ENCODE measurements around the gene NPIPB12. TPM values are rescaled to one million over a fixed set of nuclear protein-coding genes. Genes with fewer than 3 reads are reported as not detected.
"Not testable (repeated sequence)": the region's sequence is repeated elsewhere in the genome, so short reads cannot be mapped to it uniquely, and the experiment has no call there.

The NPIPB12 gene
- total and polyA plus RNA-seq, 2 experiments from 2014 or later = 11.5 to 39.0 TPM

- not testable (repeated sequence) for H3K4me3 ChIP-seq; H3K36me3 ChIP-seq (replicated peaks; ENCODE audit: insufficient read depth, low read depth); H3K27ac ChIP-seq; DNase-seq (ENCODE audit: low spot score); H2AFZ ChIP-seq; H3K9me2 ChIP-seq (replicated peaks; ENCODE audit: insufficient read depth); H3K4me1 ChIP-seq (ENCODE audit: insufficient read depth); H3K9me3 ChIP-seq (ENCODE audit: low read depth); H3K4me2 ChIP-seq; H4K20me1 ChIP-seq (ENCODE audit: insufficient read depth, poor library complexity, severe bottlenecking); H3K79me2 ChIP-seq; H3K27me3 ChIP-seq
- WGBS (ENCODE audit: low lambda C conversion rate, missing lambda C conversion rate) = no CpG with 5 or more reads among the region's 13 CpGs
Measured at GRCh38 chr16:29459706-29460646, 46.2 kb downstream of the NPIPB12 start, which contains the start of gene SULT1A4. SULT1A4 (plus strand) TSS chr16:29459913; CDS start chr16:29461386, 1,473 bp downstream.

GRCh38 chr16:29457660-29458059 is 48.5 kb downstream of the NPIPB12 start:
- not testable (repeated sequence) for H3K27ac ChIP-seq; H3K9me3 ChIP-seq (ENCODE audit: low read depth); H3K36me3 ChIP-seq (replicated peaks; ENCODE audit: insufficient read depth, low read depth); H3K79me2 ChIP-seq; DNase-seq (ENCODE audit: low spot score); H3K9me2 ChIP-seq (replicated peaks; ENCODE audit: insufficient read depth); H3K4me3 ChIP-seq; H2AFZ ChIP-seq; H3K27me3 ChIP-seq; H3K4me2 ChIP-seq; H4K20me1 ChIP-seq (ENCODE audit: insufficient read depth, poor library complexity, severe bottlenecking); H3K4me1 ChIP-seq (ENCODE audit: insufficient read depth)
- 95% methylated on average over 1 of the region's 2 CpGs for WGBS (ENCODE audit: low lambda C conversion rate, missing lambda C conversion rate)

- H4K20me1 ChIP-seq (ENCODE audit: insufficient read depth, poor library complexity, severe bottlenecking); H2AFZ ChIP-seq; H3K9me2 ChIP-seq (replicated peaks; ENCODE audit: insufficient read depth); H3K4me2 ChIP-seq; H3K27ac ChIP-seq; H3K79me2 ChIP-seq; H3K4me1 ChIP-seq (ENCODE audit: insufficient read depth); H3K9me3 ChIP-seq (ENCODE audit: low read depth); DNase-seq (ENCODE audit: low spot score); H3K4me3 ChIP-seq; H3K36me3 ChIP-seq (replicated peaks; ENCODE audit: insufficient read depth, low read depth); H3K27me3 ChIP-seq: not testable (repeated sequence)
- WGBS (ENCODE audit: low lambda C conversion rate, missing lambda C conversion rate) = no CpG with 5 or more reads among the region's 29 CpGs
Measured at GRCh38 chr16:29454828-29455227, 51.4 kb downstream of the NPIPB12 start.

- H2AFZ ChIP-seq; DNase-seq (ENCODE audit: low spot score); H3K4me1 ChIP-seq (ENCODE audit: insufficient read depth); H3K27ac ChIP-seq; H3K4me2 ChIP-seq; H3K9me2 ChIP-seq (replicated peaks; ENCODE audit: insufficient read depth); H3K9me3 ChIP-seq (ENCODE audit: low read depth); H3K79me2 ChIP-seq; H3K4me3 ChIP-seq; H3K36me3 ChIP-seq (replicated peaks; ENCODE audit: insufficient read depth, low read depth); H3K27me3 ChIP-seq; H4K20me1 ChIP-seq (ENCODE audit: insufficient read depth, poor library complexity, severe bottlenecking): not testable (repeated sequence)
- WGBS (ENCODE audit: low lambda C conversion rate, missing lambda C conversion rate) = no CpG with 5 or more reads among the region's 33 CpGs
Measured at GRCh38 chr16:29454269-29454668, 51.9 kb downstream of the NPIPB12 start, which contains the start of the genes BOLA2 and SLX1B. BOLA2 (minus strand) TSS chr16:29454351; CDS start chr16:29454253, 98 bp downstream. SLX1B (plus strand) TSS chr16:29454533.

GRCh38 chr16:29453754-29454153 is 52.5 kb downstream of the NPIPB12 start:
- H3K4me3 ChIP-seq; H3K79me2 ChIP-seq; H3K4me2 ChIP-seq; DNase-seq (ENCODE audit: low spot score); H3K36me3 ChIP-seq (replicated peaks; ENCODE audit: insufficient read depth, low read depth); H3K4me1 ChIP-seq (ENCODE audit: insufficient read depth); H3K9me3 ChIP-seq (ENCODE audit: low read depth); H2AFZ ChIP-seq; H3K9me2 ChIP-seq (replicated peaks; ENCODE audit: insufficient read depth); H4K20me1 ChIP-seq (ENCODE audit: insufficient read depth, poor library complexity, severe bottlenecking); H3K27me3 ChIP-seq; H3K27ac ChIP-seq: not testable (repeated sequence)
- WGBS (ENCODE audit: low lambda C conversion rate, missing lambda C conversion rate) = no CpG with 5 or more reads among the region's 21 CpGs

Small RNA genes within 50 kb of the gene (small RNA-seq; reads per million reads assigned to genes)
- not detected for gene AC133555.2

Other genes starting within 250 kb of the NPIPB12 start
- 0.96 and 1.9 TPM in 2 replicates for gene NPIPB11, start 99.7 kb downstream of the NPIPB12 start, total RNA-seq
- gene NPIPB11, start 99.7 kb downstream of the NPIPB12 start, polyA plus RNA-seq = 1.3 and 1.5 TPM in 2 replicates
- gene BOLA2, start 52.1 kb downstream of the NPIPB12 start, total RNA-seq = 9.7 and 14.0 TPM in 2 replicates
- gene BOLA2, start 52.1 kb downstream of the NPIPB12 start, polyA plus RNA-seq = 10.4 and 12.9 TPM in 2 replicates
- 27.9 and 32.7 TPM in 2 replicates for gene SLX1B, start 51.9 kb downstream of the NPIPB12 start, total RNA-seq
- gene SLX1B, start 51.9 kb downstream of the NPIPB12 start, polyA plus RNA-seq = 0.91 and 14.2 TPM in 2 replicates
- gene SULT1A4, start 46.5 kb downstream of the NPIPB12 start, total RNA-seq = 33.3 and 40.0 TPM in 2 replicates
- gene SULT1A4, start 46.5 kb downstream of the NPIPB12 start, polyA plus RNA-seq = 26.1 and 43.0 TPM in 2 replicates
- 0.03 and 0.08 TPM in 2 replicates for gene SPN, start 156.8 kb upstream of the NPIPB12 start, total RNA-seq
- 0.05 and 0.57 TPM in 2 replicates for gene SPN, start 156.8 kb upstream of the NPIPB12 start, polyA plus RNA-seq
- 217 and 222 TPM in 2 replicates for gene QPRT, start 172.8 kb upstream of the NPIPB12 start, total RNA-seq
- gene QPRT, start 172.8 kb upstream of the NPIPB12 start, polyA plus RNA-seq = 340 and 371 TPM in 2 replicates
- 0.10 TPM in 1 of 2 replicates, not detected in the other for gene C16orf54, start 239.6 kb upstream of the NPIPB12 start, total RNA-seq
- gene C16orf54, start 239.6 kb upstream of the NPIPB12 start, polyA plus RNA-seq = 0.16 and 0.52 TPM in 2 replicates